ENCODE data around the gene RTP3.
"Not testable (repeated sequence)": the region's sequence is repeated elsewhere in the genome, so short reads cannot be mapped to it uniquely, and the experiment has no call there.

Gene RTP3

DNA sequence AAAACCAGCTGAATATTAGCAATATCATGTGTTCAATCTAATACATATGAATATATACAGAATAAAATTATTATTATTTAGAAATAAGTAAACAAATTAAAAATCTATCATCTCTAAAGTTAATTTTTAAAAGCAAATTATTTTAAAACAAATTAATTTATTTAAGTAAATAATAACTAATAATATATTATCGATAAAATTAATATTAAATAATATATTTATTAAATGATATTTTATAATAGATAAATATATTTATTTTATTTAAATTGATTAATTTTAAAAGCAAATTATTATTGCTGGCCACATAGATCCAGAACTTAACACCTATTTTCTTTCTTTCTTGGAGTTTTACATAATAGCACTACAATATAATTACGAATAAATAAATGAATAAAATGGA lies 22.2 kb downstream of the RTP3 start:
- TF ChIP-seq CTCF (IDR thresholded peaks at IDR 0.05; ENCODE audit: insufficient read depth, low read length, poor library complexity, severe bottlenecking): no peak
- TF ChIP-seq EZH2phosphoT487 (conservative IDR thresholded peaks at IDR 0.05; ENCODE audit: low read length): no peak
- no peak overlapping the region for H3K4me2 ChIP-seq (ENCODE audit: low read depth, low read length, poor library complexity, severe bottlenecking)
- no peaks in the 10 kb centered on the region for H3K79me2 ChIP-seq (ENCODE audit: insufficient read depth, low read length)
- H3K27ac ChIP-seq (ENCODE audit: low read depth, low read length): no peak overlapping the region
- H4K20me1 ChIP-seq (ENCODE audit: low read depth, low read length): no peaks in the 10 kb centered on the region
- H3K27me3 ChIP-seq (ENCODE audit: low read length): no peaks in the 10 kb centered on the region
- no peaks in the 10 kb centered on the region for H3F3A ChIP-seq (ENCODE audit: insufficient read depth)
- H3K9ac ChIP-seq (ENCODE audit: low read length): no peak overlapping the region
- no peaks in the 10 kb centered on the region for H3K9me3 ChIP-seq (ENCODE audit: insufficient read depth, low read length)
- H3K4me3 ChIP-seq (ENCODE audit: insufficient read depth, low read length, poor library complexity, severe bottlenecking): no peak overlapping the region
- no peaks in the 10 kb centered on the region for H3K36me3 ChIP-seq (ENCODE audit: low read length)
- H3K9me2 ChIP-seq (replicated peaks; ENCODE audit: insufficient read depth, low read length): no peaks in the 10 kb centered on the region
- H2AFZ ChIP-seq (ENCODE audit: low read depth, low read length, severe bottlenecking): no peak overlapping the region

DNA sequence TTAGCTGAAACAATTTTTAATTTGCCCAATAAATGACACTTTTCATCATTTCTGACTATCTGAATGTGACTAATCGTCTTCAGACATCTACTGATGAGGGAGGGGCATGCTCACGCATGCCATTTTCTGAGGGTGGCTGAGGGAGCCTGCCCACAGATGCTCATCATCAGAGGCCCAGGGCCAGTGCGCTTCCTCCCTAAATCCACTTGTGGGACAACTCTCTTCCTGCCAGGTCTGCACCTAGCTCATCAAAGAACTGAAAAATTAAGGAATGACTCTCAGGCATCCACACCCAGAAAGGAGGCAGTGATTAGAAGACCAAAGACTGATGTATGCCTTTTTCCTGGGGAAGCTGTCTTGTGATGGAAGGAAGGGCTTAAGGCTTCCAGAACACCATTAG lies 22.8 kb downstream of the RTP3 start:
- Histone ChIP-seq H2AFZ (ENCODE audit: low read depth, low read length, severe bottlenecking) (no peak overlapping the region), H3K9me2 (replicated peaks; ENCODE audit: insufficient read depth, low read length) (no peaks in the 10 kb centered on the region), H3K27ac (ENCODE audit: low read depth, low read length) (no peak overlapping the region), H3K79me2 (ENCODE audit: insufficient read depth, low read length) (no peaks in the 10 kb centered on the region), H3K9me3 (ENCODE audit: insufficient read depth, low read length) (no peaks in the 10 kb centered on the region), H3F3A (ENCODE audit: insufficient read depth) (no peaks in the 10 kb centered on the region), H3K4me2 (ENCODE audit: low read depth, low read length, poor library complexity, severe bottlenecking) (no peak overlapping the region), H3K36me3 (ENCODE audit: low read length) (no peaks in the 10 kb centered on the region), H3K27me3 (ENCODE audit: low read length) (no peaks in the 10 kb centered on the region), H3K9ac (ENCODE audit: low read length) (no peak overlapping the region), H3K4me3 (ENCODE audit: insufficient read depth, low read length, poor library complexity, severe bottlenecking) (no peak overlapping the region), H4K20me1 (ENCODE audit: low read depth, low read length) (no peaks in the 10 kb centered on the region)
- TF ChIP-seq CTCF (IDR thresholded peaks at IDR 0.05; ENCODE audit: insufficient read depth, low read length, poor library complexity, severe bottlenecking) (no peak), EZH2phosphoT487 (conservative IDR thresholded peaks at IDR 0.05; ENCODE audit: low read length) (no peak)

DNA sequence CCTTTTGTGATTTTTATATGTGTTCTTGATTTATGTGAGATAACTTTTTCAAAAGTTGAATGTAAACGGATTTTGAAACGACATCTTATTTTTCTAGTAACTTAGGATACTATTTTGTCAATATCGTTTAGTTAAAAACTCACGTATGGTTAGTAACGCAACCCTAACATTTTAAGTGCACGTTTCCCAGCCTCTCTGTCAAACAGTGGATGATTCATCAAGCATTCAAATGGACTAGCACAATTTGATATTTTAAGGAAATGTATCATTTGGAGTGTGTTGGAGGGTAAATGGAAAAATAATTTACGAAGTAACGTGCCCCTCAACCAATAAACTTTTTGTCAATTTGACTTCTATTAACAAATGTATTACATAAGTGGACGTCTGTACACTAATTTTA lies 23.3 kb downstream of the RTP3 start:
- Histone ChIP-seq H3K9me2 (replicated peaks; ENCODE audit: insufficient read depth, low read length) (no peaks in the 10 kb centered on the region), H3K27ac (ENCODE audit: low read depth, low read length) (no peak overlapping the region), H3K79me2 (ENCODE audit: insufficient read depth, low read length) (no peaks in the 10 kb centered on the region), H3K27me3 (ENCODE audit: low read length) (no peaks in the 10 kb centered on the region), H3K9ac (ENCODE audit: low read length) (no peak overlapping the region), H2AFZ (ENCODE audit: low read depth, low read length, severe bottlenecking) (no peak overlapping the region), H3K4me2 (ENCODE audit: low read depth, low read length, poor library complexity, severe bottlenecking) (no peak overlapping the region), H4K20me1 (ENCODE audit: low read depth, low read length) (no peaks in the 10 kb centered on the region), H3K4me3 (ENCODE audit: insufficient read depth, low read length, poor library complexity, severe bottlenecking) (no peak overlapping the region), H3F3A (ENCODE audit: insufficient read depth) (no peaks in the 10 kb centered on the region), H3K9me3 (ENCODE audit: insufficient read depth, low read length) (no peaks in the 10 kb centered on the region), H3K36me3 (ENCODE audit: low read length) (no peaks in the 10 kb centered on the region)
- TF ChIP-seq CTCF (IDR thresholded peaks at IDR 0.05; ENCODE audit: insufficient read depth, low read length, poor library complexity, severe bottlenecking) (no peak), EZH2phosphoT487 (conservative IDR thresholded peaks at IDR 0.05; ENCODE audit: low read length) (no peak)

- not testable (repeated sequence) for H3K27ac ChIP-seq (ENCODE audit: low read depth, low read length); H3K27me3 ChIP-seq (ENCODE audit: low read length); H3K79me2 ChIP-seq (ENCODE audit: insufficient read depth, low read length); H3K4me2 ChIP-seq (ENCODE audit: low read depth, low read length, poor library complexity, severe bottlenecking); H3K4me3 ChIP-seq (ENCODE audit: insufficient read depth, low read length, poor library complexity, severe bottlenecking); H3K9me2 ChIP-seq (replicated peaks; ENCODE audit: insufficient read depth, low read length); H3K36me3 ChIP-seq (ENCODE audit: low read length); H4K20me1 ChIP-seq (ENCODE audit: low read depth, low read length); H3K9ac ChIP-seq (ENCODE audit: low read length); H3F3A ChIP-seq (ENCODE audit: insufficient read depth); H2AFZ ChIP-seq (ENCODE audit: low read depth, low read length, severe bottlenecking); H3K9me3 ChIP-seq (ENCODE audit: insufficient read depth, low read length)
These were observed 24.4 kb downstream of the RTP3 start for GRCh38 chr3:46522201-46522600.

Data from SU-DHL-6 (cell line).